ENCODE data around the gene USHBP1.

- TF ChIP-seq CEBPB (IDR thresholded peaks at IDR 0.05; ENCODE audit: low read depth) = no peak
- no peak for TF ChIP-seq CTCF (IDR thresholded peaks at IDR 0.05 in 2 of 3, conservative IDR thresholded peaks at IDR 0.05 in 1 of 3; ENCODE audit: borderline replicate concordance in 1 of 3, insufficient read depth in 1 of 3, low read depth in 2 of 3, low read length in 2 of 3)
- no peak for TF ChIP-seq POLR2A (IDR thresholded peaks at IDR 0.05; ENCODE audit: borderline replicate concordance, extremely low read depth, insufficient read depth, insufficient read length)
Measured at GRCh38 chr19:17285415-17286135, 21.0 kb upstream of the USHBP1 start.

Data from HCT116 (cell line).